Measurements from ENCODE around the gene CHADL. TPM values are rescaled to one million over a fixed set of nuclear protein-coding genes. Genes with fewer than 3 reads are reported as not detected.
A peak's percentile ranks its signal among the peaks of the same experiment; 100 is the strongest.

Gene CHADL
- total RNA-seq, 5 donors from 2014 or later (not counting 1 experiment from before 2014, with no cell fraction given), result 0.75 to 2.3 (median 1.2) TPM

- POLR2A ChIA-PET, result no interaction called here
- no peak overlapping the region for H3K27ac ChIP-seq (ENCODE audit: low read length)
- DNase-seq (no peak), ATAC-seq (replicated peaks in 1 of 4) (no peak)
- H3K27ac Mint-ChIP-seq, result no peak overlapping the region
- no peaks in the 10 kb centered on the region for H3K9me3 Mint-ChIP-seq
- CTCF ChIA-PET, result no interaction called here
- no peaks in the 10 kb centered on the region for H3K4me1 ChIP-seq (ENCODE audit: control insufficient read depth in 1 of 2, extremely low read depth in 1 of 2, insufficient read depth in 2 of 2, low read length in 2 of 2)
- H3K4me3 ChIP-seq (ENCODE audit: control insufficient read depth in 1 of 2, extremely low read depth in 1 of 2, low read length in 1 of 2), result no peak overlapping the region
- H3K4me3 Mint-ChIP-seq, result no peak overlapping the region
- peaks cover 2 to 6% (median 4%) of the 10 kb centered on the region in 3 donors for H3K4me1 Mint-ChIP-seq
- no peaks in the 10 kb centered on the region for H3K27me3 ChIP-seq (replicated peaks in 1 of 2; ENCODE audit: control insufficient read depth in 2 of 2, extremely low read depth in 1 of 2, insufficient read depth in 2 of 2, low read length in 1 of 2)
- H3K27me3 Mint-ChIP-seq, result no peaks in the 10 kb centered on the region
- peaks cover 16 to 23% of the 10 kb centered on the region in 2 donors for H3K36me3 ChIP-seq (ENCODE audit: control insufficient read depth in 2 of 2, extremely low read depth in 1 of 2, insufficient read depth in 1 of 2, low read length in 1 of 2)
- H3K9me3 ChIP-seq, result no peaks in the 10 kb centered on the region
- 95% methylated on average over 9 of the region's 18 CpGs for WGBS (ENCODE audit: insufficient coverage)
- H3K36me3 Mint-ChIP-seq, result peaks cover 1% of the 10 kb centered on the region
Observed at GRCh38 chr22:41242396-41243117, 1.8 kb upstream of the CHADL start.

DNA sequence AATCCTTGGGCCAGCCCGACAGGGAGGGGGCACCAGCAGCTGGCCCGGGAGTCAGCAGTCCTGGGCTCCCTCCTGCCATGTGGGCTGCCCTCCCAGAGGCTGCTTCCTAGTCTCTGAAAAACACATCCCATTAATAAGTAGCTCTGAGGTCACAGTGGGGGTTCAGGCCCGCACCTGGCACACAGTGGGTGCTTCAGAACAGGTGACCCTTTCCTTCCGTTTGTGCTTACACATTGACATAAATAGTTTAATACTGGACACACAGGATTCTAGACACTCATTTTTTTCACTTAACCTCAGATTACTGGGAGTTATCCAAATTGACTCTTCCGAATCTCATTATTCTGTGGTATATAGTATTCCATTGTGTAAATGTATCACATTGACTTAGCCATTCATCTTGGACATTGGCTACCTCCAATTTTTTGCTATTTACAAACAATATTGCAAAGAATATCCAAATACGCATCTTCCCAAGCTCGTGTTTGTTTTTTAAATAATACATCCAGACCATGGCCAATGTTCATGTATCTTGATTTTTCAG, 474 bp upstream of the CHADL start:
- no peak overlapping the region for H3K4me3 Mint-ChIP-seq
- WGBS (ENCODE audit: insufficient coverage), result 100% methylated on average over 1 of the region's 7 CpGs
- H3K4me1 Mint-ChIP-seq, result peaks cover 6 to 13% (median 10%) of the 10 kb centered on the region in 3 donors
- ChIA-PET CTCF (no interaction called here), POLR2A (interaction anchor here in 1 of 2 donors (0.7 kb wide), 1 partner anchor 332 kb away, joined by 3 read pairs; no protein-coding TSS in a partner anchor)
- DNase-seq (no peak), ATAC-seq (replicated peaks in 1 of 4) (no peak)
- no peaks in the 10 kb centered on the region for H3K9me3 Mint-ChIP-seq
- H3K27ac Mint-ChIP-seq, result no peak overlapping the region
- Histone ChIP-seq H3K9me3 (no peaks in the 10 kb centered on the region), H3K36me3 (ENCODE audit: control insufficient read depth in 2 of 2, extremely low read depth in 1 of 2, insufficient read depth in 1 of 2, low read length in 1 of 2) (peaks cover 13% of the 10 kb centered on the region in 2 donors), H3K27me3 (replicated peaks in 1 of 2; ENCODE audit: control insufficient read depth in 2 of 2, extremely low read depth in 1 of 2, insufficient read depth in 2 of 2, low read length in 1 of 2) (no peaks in the 10 kb centered on the region), H3K4me1 (ENCODE audit: control insufficient read depth in 1 of 2, extremely low read depth in 1 of 2, insufficient read depth in 2 of 2, low read length in 2 of 2) (peaks cover 0 to 12% of the 10 kb centered on the region in 2 experiments), H3K27ac (ENCODE audit: low read length) (no peak overlapping the region), H3K4me3 (ENCODE audit: control insufficient read depth in 1 of 2, extremely low read depth in 1 of 2, low read length in 1 of 2) (no peak overlapping the region)
- no peaks in the 10 kb centered on the region for H3K36me3 Mint-ChIP-seq
- H3K27me3 Mint-ChIP-seq, result no peaks in the 10 kb centered on the region

DNA sequence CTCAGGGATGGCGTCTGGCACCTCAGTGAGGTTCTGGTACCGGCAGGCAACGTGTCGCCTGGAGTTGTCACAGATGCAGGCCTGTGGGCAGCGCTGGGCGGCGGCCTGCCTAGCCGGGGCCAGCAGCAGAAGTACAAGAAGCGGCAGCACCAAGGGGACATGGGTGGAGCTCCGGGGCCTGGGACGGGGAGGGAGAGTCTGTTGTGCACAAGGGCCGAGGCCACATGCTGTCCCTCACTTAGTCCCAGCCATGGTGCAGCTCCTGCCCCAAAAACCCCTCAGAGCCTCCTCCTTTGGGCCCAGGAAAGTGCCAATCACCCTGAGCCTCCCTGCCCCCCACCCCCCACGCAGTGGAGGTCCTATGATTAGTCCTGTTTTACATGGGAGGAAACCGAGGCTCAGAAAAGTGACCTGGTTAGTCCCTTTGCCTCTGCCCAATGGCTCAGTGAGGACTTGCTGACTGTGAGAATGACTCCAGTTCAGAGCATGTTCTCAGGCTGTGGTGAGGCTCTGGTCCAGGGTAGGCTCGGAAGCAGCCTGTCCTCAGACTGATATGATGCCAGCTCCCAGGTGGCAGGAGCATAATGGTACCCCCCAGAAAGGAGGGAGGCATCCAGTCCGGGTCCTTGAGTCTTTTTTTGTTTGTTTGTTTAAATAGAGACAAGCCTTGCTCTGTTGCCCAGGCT, 1.1 kb downstream of the CHADL start:
- H3K9me3 Mint-ChIP-seq, result no peaks in the 10 kb centered on the region
- ATAC-seq (replicated peaks in 1 of 4), result no peak
- Histone ChIP-seq H3K36me3 (ENCODE audit: control insufficient read depth in 2 of 2, extremely low read depth in 1 of 2, insufficient read depth in 1 of 2, low read length in 1 of 2) (peaks cover 0 to 5% of the 10 kb centered on the region in 2 donors), H3K9me3 (no peaks in the 10 kb centered on the region), H3K27me3 (replicated peaks in 1 of 2; ENCODE audit: control insufficient read depth in 2 of 2, extremely low read depth in 1 of 2, insufficient read depth in 2 of 2, low read length in 1 of 2) (no peaks in the 10 kb centered on the region), H3K4me1 (ENCODE audit: control insufficient read depth in 1 of 2, extremely low read depth in 1 of 2, insufficient read depth in 2 of 2, low read length in 2 of 2) (peaks cover 0 to 12% of the 10 kb centered on the region in 2 experiments), H3K4me3 (ENCODE audit: control insufficient read depth in 1 of 2, extremely low read depth in 1 of 2, low read length in 1 of 2) (no peak overlapping the region), H3K27ac (ENCODE audit: low read length) (no peak overlapping the region)
- H3K27ac Mint-ChIP-seq, result no peak overlapping the region
- peaks cover 6 to 13% (median 10%) of the 10 kb centered on the region in 3 donors for H3K4me1 Mint-ChIP-seq
- ChIA-PET CTCF (interaction anchor here in 1 of 2 donors (4.1 kb wide), 1 partner anchor 317 kb away, joined by 93 read pairs; no protein-coding TSS in a partner anchor), POLR2A (no interaction called here)
- WGBS (ENCODE audit: insufficient coverage), result 87% methylated on average over 12 of the region's 16 CpGs
- H3K36me3 Mint-ChIP-seq, result no peaks in the 10 kb centered on the region
- H3K4me3 Mint-ChIP-seq, result peak overlapping the region in 1 of 3 donors; percentile 88
- DNase-seq, result no peak
- H3K27me3 Mint-ChIP-seq, result no peaks in the 10 kb centered on the region

GRCh38 chr22:41238570-41239442, 1.9 kb downstream of the CHADL start:
- ChIA-PET CTCF (interaction anchor here (0.5 to 4.1 kb wide), 4 partner anchors 62 to 316 kb away, joined by 5 to 93 read pairs (median 10); partner anchors contain the start of gene ZC3H7B (in 1 of the 2)), POLR2A (no interaction called here)
- no peaks in the 10 kb centered on the region for H3K27me3 Mint-ChIP-seq
- peaks cover 6 to 13% (median 10%) of the 10 kb centered on the region in 3 donors for H3K4me1 Mint-ChIP-seq
- Histone ChIP-seq H3K36me3 (ENCODE audit: control insufficient read depth in 2 of 2, extremely low read depth in 1 of 2, insufficient read depth in 1 of 2, low read length in 1 of 2) (no peaks in the 10 kb centered on the region), H3K4me1 (ENCODE audit: control insufficient read depth in 1 of 2, extremely low read depth in 1 of 2, insufficient read depth in 2 of 2, low read length in 2 of 2) (peaks cover 0 to 12% of the 10 kb centered on the region in 2 experiments), H3K4me3 (ENCODE audit: control insufficient read depth in 1 of 2, extremely low read depth in 1 of 2, low read length in 1 of 2) (no peak overlapping the region), H3K27ac (ENCODE audit: low read length) (no peak overlapping the region), H3K27me3 (replicated peaks in 1 of 2; ENCODE audit: control insufficient read depth in 2 of 2, extremely low read depth in 1 of 2, insufficient read depth in 2 of 2, low read length in 1 of 2) (no peaks in the 10 kb centered on the region), H3K9me3 (no peaks in the 10 kb centered on the region)
- ATAC-seq (replicated peaks in 1 of 4), result no peak
- H3K9me3 Mint-ChIP-seq, result no peaks in the 10 kb centered on the region
- DNase-seq, result no peak
- peak overlapping the region; percentile 63 to 88 (median 75) for H3K4me3 Mint-ChIP-seq
- peak overlapping the region; percentile 12 to 66 for H3K27ac Mint-ChIP-seq
- H3K36me3 Mint-ChIP-seq, result no peaks in the 10 kb centered on the region
- WGBS (ENCODE audit: insufficient coverage), result 96% methylated on average over 30 of the region's 32 CpGs

DNA sequence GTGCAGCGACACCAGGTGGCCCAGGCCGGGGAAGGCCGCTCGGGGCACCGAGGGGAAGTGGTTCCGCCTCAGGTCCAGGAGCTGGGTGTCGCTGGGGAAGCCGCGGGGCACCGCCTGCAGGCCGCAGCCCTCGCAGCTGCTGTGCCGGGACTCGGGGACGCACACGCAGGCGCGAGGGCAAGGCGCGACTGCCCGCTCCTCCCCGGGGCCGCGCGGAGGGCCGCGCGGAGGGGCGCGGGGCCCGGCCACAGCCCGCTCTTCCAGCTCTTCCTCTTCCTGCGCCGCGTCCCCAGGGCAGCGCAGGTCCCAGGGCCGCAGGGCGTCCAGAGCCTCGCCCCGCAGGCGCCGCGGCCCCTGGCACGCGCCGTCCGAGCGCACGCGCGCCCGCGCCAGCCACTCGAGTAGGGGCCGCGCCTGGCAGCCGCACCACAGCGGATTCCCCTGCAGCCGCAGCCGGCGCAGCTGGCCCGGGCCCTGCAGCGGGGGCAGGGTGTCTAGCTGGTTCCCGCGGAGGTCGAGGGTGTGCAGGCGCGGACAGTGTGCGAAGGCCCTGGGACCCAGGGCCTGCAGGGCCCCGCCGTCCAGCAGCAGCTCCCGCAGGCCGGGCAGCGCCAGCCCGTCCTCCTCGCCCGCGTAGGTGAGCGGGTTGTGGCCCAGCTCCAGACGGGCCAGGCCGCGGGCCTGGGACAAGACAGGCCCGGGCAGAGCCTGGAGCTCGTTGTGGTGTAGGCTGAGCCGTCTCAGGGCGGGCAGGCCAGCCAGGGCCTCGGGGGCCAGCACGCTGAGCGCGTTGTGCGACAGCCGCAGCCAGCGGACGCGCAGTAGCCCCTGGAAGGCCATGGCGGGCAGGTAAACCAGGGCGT, 2.8 kb downstream of the CHADL start:
- ChIA-PET CTCF (interaction anchor here (0.5 to 4.1 kb wide), 12 partner anchors 15 to 578 kb away, joined by 3 to 93 read pairs (median 4); partner anchors contain the start of genes PMM1 (in 1 of the 2) and ZC3H7B (in 1 of the 2)), POLR2A (interaction anchor here in 1 of 2 donors (1.4 kb wide), 1 partner anchor 315 kb away, joined by 12 read pairs; no protein-coding TSS in a partner anchor)
- 27% methylated on average over 93 of the region's 97 CpGs for WGBS (ENCODE audit: insufficient coverage)
- no peaks in the 10 kb centered on the region for H3K9me3 ChIP-seq
- Mint-ChIP-seq H3K4me1 (peaks cover 6 to 13% (median 10%) of the 10 kb centered on the region in 3 donors), H3K27me3 (no peaks in the 10 kb centered on the region), H3K4me3 (peak overlapping the region in 2 of 3 donors; percentile 73 to 77), H3K36me3 (no peaks in the 10 kb centered on the region), H3K9me3 (no peaks in the 10 kb centered on the region), H3K27ac (no peak overlapping the region)
- H3K4me3 ChIP-seq (ENCODE audit: control insufficient read depth in 1 of 2, extremely low read depth in 1 of 2, low read length in 1 of 2), result peak overlapping the region; percentile 40 to 62
- H3K27me3 ChIP-seq (replicated peaks in 1 of 2; ENCODE audit: control insufficient read depth in 2 of 2, extremely low read depth in 1 of 2, insufficient read depth in 2 of 2, low read length in 1 of 2), result no peaks in the 10 kb centered on the region
- H3K36me3 ChIP-seq (ENCODE audit: control insufficient read depth in 2 of 2, extremely low read depth in 1 of 2, insufficient read depth in 1 of 2, low read length in 1 of 2), result no peaks in the 10 kb centered on the region
- H3K4me1 ChIP-seq (ENCODE audit: control insufficient read depth in 1 of 2, extremely low read depth in 1 of 2, insufficient read depth in 2 of 2, low read length in 2 of 2), result peaks cover 0 to 12% of the 10 kb centered on the region in 2 experiments
- DNase-seq, result peak; percentile 68 to 90 (median 80)
- ATAC-seq (replicated peaks in 1 of 4), result peak; percentile 93 to 97 (median 95)
- H3K27ac ChIP-seq (ENCODE audit: low read length), result no peak overlapping the region
